ENCODE measurements around the gene EIF4G2. TPM values are rescaled to one million over a fixed set of nuclear protein-coding genes. Genes with fewer than 3 reads are reported as not detected.

EIF4G2 gene
- total RNA-seq, 1 donor from 2014 or later = 528 TPM

DNA sequence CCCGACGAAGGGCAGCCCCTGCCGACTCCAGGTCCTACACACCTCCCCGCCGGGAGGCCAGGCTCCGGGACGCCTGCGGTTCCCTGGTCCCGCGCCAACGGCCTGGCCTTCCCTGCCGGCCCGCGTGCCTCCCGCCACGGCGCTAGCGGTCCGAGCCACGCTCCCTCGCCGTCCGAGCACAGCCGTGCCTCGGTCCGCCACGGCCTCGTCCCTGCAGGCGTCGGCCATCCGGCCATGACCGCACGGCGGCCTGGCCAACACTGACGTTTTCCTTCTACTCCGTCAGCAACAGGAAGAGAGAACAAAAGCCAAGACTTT, 532 bp downstream of the EIF4G2 start:
- H3K4me3 ChIP-seq (ENCODE audit: low read depth, low read length) = peak overlapping the region; percentile 83
- TF ChIP-seq CTCF (conservative IDR thresholded peaks at IDR 0.05; ENCODE audit: low read depth, low read length) = no peak
- DNase-seq (ENCODE audit: low read depth) = no peak

DNA sequence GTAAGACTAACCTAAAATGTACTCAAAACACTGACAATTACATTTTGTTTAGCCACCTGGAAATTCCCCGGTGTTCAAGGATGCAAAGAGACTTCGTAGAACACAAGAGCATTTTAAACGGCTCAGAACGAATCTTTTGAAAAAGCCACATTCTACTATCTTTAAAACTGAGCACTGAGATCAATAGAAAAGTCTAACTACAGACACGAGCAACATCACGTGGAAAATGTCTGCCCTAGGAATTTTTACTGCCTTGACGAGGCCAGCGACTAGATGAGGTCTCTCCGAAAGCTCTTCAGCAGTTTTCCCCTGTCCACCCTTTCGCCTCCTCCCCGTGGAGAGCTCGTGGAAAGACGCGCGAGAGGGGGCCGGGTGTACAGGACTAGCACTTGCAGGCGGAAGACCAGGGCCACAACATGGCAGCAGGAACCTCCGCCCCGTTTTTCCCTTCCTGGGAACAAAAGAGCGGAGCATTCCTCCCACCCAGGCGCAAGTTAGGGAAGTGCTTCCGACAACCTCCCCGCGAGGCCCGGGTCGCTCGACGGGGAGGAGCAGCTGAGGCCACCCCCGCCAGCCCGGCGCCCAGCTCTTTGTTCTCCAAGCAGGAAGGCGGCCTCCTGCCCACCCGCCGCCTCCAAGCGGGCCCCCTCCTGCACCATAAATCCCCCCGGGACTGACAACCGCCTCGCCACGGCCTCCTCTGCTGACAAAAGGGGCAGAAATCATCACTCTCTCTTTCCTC, 1.1 kb downstream of the EIF4G2 start:
- DNase-seq (ENCODE audit: low read depth) = no peak
- TF ChIP-seq CTCF (conservative IDR thresholded peaks at IDR 0.05; ENCODE audit: low read depth, low read length) = no peak

DNA sequence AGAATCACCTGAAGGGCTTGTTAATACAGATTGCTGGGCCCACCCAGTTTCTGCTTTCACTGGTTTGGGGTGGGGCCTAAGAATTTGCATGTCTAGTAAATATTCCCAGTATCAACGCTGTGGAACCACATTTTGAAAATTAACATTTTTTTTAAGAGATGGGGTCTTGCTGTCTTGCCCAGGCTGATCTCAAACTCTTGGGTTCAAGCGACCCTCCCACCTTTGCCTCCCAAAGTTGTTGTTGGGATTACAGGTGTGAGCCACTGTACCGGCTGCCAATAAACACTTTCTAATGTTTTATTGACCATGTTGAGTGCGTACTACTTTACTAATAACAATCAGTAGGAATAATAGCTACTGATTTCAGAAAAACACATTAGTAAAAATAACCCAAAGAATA, 2.5 kb downstream of the EIF4G2 start:
- H3K4me3 ChIP-seq (ENCODE audit: low read depth, low read length) = no peak overlapping the region
- no peak for TF ChIP-seq CTCF (conservative IDR thresholded peaks at IDR 0.05; ENCODE audit: low read depth, low read length)
- no peak for DNase-seq (ENCODE audit: low read depth)

More for the DNA sequence above, 1.1 kb downstream of the EIF4G2 start:
- H3K4me3 ChIP-seq (ENCODE audit: low read depth, low read length) = peak overlapping the region; percentile 83

- no peak for TF ChIP-seq CTCF (conservative IDR thresholded peaks at IDR 0.05; ENCODE audit: low read depth, low read length)
- H3K4me3 ChIP-seq (ENCODE audit: low read depth, low read length) = no peak overlapping the region
- DNase-seq (ENCODE audit: low read depth) = no peak
These were observed 3.0 kb downstream of the EIF4G2 start for GRCh38 chr11:10805741-10806140.

DNA sequence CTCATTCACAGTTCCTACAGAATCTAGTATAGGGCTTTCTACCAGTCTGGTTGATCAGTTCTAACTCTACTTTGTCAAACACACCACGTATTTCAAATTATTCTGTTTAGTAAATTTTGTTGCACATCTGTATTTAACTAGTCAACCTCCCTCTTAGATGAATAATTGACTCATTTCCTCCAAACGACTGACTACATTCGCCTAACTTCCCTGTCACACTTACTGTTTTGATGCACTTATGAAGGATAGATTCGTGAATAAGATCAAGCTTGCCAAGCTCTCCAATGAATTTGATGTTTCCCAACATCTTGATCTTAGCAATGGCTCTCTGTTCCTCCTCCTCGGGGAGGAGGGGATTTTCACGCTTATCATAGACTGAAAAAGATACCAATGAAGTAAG, 5.0 kb downstream of the EIF4G2 start:
- no peak overlapping the region for H3K4me3 ChIP-seq (ENCODE audit: low read depth, low read length)
- no peak for DNase-seq (ENCODE audit: low read depth)
- TF ChIP-seq CTCF (conservative IDR thresholded peaks at IDR 0.05; ENCODE audit: low read depth, low read length) = no peak

DNA sequence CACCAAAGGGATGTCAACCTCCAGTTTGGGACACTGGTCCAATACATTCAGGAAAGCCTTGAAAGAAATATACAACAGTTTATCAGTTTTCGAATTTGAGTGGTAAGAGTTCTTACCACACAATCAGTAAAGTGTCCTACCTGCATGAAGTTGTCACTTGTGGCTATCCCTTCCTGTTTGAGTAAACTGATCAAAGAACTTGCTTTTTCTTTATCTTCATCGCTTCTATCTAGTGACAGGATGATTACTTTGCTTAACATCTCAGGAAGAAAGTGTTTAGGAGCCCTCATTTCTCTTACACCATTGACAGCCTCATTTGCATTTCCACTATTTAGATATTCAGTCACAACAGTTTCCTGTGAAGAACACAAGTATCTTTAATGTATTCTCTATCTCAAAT, 8.4 kb downstream of the EIF4G2 start:
- DNase-seq (ENCODE audit: low read depth) = no peak
- no peak for TF ChIP-seq CTCF (conservative IDR thresholded peaks at IDR 0.05; ENCODE audit: low read depth, low read length)
- H3K4me3 ChIP-seq (ENCODE audit: low read depth, low read length) = no peak overlapping the region

DNA sequence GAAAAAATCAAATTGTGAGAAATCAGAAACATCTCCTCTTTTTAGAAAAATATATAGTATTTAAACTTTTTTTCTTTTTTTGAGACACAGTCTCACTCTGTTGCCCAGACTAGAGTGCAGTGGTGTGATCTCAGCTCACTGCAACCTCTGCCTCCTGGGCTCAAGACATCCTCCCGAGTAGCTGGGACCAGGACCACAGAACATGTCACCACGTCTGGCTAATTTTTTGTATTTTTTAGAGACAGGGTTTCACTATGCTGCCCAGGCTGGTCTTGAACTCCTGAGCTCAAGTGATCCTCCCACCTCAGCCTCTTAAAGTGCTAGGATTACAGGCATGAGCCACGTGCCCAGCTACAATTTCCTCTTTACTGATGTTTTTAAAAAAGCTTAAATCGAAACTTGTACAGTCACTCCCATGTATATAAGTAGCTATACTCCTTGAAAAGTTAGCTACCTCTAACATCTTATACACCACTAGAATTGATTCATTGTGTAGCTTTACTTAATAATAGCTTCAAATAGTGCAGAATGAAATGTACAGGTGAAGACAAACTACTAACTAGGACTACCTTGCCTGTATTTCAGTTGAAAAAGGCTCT, 10.3 kb downstream of the EIF4G2 start:
- TF ChIP-seq CTCF (conservative IDR thresholded peaks at IDR 0.05; ENCODE audit: low read depth, low read length) = no peak
- H3K4me3 ChIP-seq (ENCODE audit: low read depth, low read length) = no peak overlapping the region
- DNase-seq (ENCODE audit: low read depth) = no peak

Data from epithelial cell of proximal tubule (primary cell).